Vagina (tissue), 2 donors: ENCODE measurements around the gene CAPS.

ENCODE experiments used
- POLR2A ChIP-seq, 2 donors: fragments of 450-650 bp; IDR thresholded peaks; one replicate each; pipeline ENCODE4 v1.6.1; 2017; ENCODE audit warnings: antibody characterized with exemption in 2 of 2, mild to moderate bottlenecking in 2 of 2, moderate library complexity in 2 of 2
- TF ChIP-seq, protein P1 (sequence below), 3 experiments: fragments of 450-650 bp in 2 of 3; fragments of 200-600 bp in 1 of 3; sonication (generic) in 1 of 3; IDR thresholded peaks; one replicate each; pipeline ENCODE4 v1.5.1; 2017 to 2019; ENCODE audit warnings: antibody characterized with exemption in 3 of 3, mild to moderate bottlenecking in 2 of 3, moderate library complexity in 2 of 3

DNA sequence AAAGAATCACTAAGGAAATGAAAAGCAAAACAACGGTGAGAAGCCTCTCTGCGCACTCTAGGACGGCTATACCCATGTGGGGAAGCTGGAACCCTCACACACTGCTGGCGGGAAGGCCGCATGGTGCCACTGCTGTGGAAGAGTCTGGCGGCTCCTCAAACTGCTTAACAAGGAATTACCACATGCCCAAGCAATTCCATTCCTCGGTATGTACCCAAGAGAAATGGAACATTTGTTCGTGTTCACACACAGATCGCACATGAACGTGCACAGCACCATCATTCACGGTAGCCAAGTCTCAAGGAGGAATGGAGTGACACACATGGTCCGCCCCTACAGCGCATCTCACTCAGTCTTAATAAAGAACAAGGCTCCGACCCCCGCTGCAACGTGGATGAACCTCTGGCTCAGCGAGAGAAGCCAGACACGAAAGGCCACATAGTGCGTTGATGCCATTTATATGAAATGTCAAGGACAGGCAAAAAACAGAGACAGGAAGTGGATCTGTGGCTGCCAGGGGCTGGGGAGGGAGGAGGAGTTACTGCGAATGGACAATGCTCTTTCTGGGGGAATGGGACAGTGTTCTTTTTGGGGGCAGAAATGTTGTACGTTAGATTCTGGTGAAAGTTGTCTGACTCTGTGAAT is 7.6 kb downstream of the CAPS start:
- TF ChIP-seq POLR2A (IDR thresholded peaks at IDR 0.05): no peak
- TF ChIP-seq, protein P1, sequence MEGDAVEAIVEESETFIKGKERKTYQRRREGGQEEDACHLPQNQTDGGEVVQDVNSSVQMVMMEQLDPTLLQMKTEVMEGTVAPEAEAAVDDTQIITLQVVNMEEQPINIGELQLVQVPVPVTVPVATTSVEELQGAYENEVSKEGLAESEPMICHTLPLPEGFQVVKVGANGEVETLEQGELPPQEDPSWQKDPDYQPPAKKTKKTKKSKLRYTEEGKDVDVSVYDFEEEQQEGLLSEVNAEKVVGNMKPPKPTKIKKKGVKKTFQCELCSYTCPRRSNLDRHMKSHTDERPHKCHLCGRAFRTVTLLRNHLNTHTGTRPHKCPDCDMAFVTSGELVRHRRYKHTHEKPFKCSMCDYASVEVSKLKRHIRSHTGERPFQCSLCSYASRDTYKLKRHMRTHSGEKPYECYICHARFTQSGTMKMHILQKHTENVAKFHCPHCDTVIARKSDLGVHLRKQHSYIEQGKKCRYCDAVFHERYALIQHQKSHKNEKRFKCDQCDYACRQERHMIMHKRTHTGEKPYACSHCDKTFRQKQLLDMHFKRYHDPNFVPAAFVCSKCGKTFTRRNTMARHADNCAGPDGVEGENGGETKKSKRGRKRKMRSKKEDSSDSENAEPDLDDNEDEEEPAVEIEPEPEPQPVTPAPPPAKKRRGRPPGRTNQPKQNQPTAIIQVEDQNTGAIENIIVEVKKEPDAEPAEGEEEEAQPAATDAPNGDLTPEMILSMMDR (IDR thresholded peaks at IDR 0.05): no peak
